DMS 273 (cell line): Measurements from ENCODE around the gene FNBP1.
"Not testable (repeated sequence)": the region's sequence is repeated elsewhere in the genome, so short reads cannot be mapped to it uniquely, and the experiment has no call there.

ENCODE experiments used
- DNase-seq: peaks from one replicate; lab custom pipeline; 2025; ENCODE audit not compliant: unreplicated experiment; lab: John Stamatoyannopoulos, UW

The FNBP1 gene

GRCh38 chr9:129995409-129996160, 47.4 kb downstream of the FNBP1 start:
- no peak for DNase-seq

- no peak for DNase-seq
Observed at GRCh38 chr9:129994882-129995281, 48.1 kb downstream of the FNBP1 start.

- DNase-seq: not testable (repeated sequence)
Observed at GRCh38 chr9:129991139-129991538, 51.9 kb downstream of the FNBP1 start.

- DNase-seq: no peak
Observed at GRCh38 chr9:129990269-129991010, 52.5 kb downstream of the FNBP1 start.

GRCh38 chr9:129989740-129990139, 53.2 kb downstream of the FNBP1 start:
- no peak for DNase-seq

GRCh38 chr9:129989362-129989708, 53.7 kb downstream of the FNBP1 start:
- DNase-seq: no peak

- DNase-seq: no peak
Observed at GRCh38 chr9:129988607-129989361, 54.2 kb downstream of the FNBP1 start.

- no peak for DNase-seq
Observed at GRCh38 chr9:129987941-129988340, 55.0 kb downstream of the FNBP1 start.

GRCh38 chr9:129987047-129987446, 55.9 kb downstream of the FNBP1 start:
- no peak for DNase-seq

- DNase-seq: not testable (repeated sequence)
Observed at GRCh38 chr9:129984589-129984988, 58.4 kb downstream of the FNBP1 start.

GRCh38 chr9:129983891-129984290, 59.1 kb downstream of the FNBP1 start:
- DNase-seq: no peak

- DNase-seq: no peak
Observed at GRCh38 chr9:129981180-129981907, 61.6 kb downstream of the FNBP1 start.

- not testable (repeated sequence) for DNase-seq
Observed at GRCh38 chr9:129980224-129980623, 62.8 kb downstream of the FNBP1 start.

- DNase-seq: no peak
Observed at GRCh38 chr9:129979071-129979745, 63.8 kb downstream of the FNBP1 start.

GRCh38 chr9:129972816-129973215, 70.2 kb downstream of the FNBP1 start:
- no peak for DNase-seq

- DNase-seq: no peak
Observed at GRCh38 chr9:129968690-129969485, 74.1 kb downstream of the FNBP1 start.

GRCh38 chr9:129964901-129965734, 77.9 kb downstream of the FNBP1 start:
- no peak for DNase-seq

GRCh38 chr9:129962889-129963703, 79.9 kb downstream of the FNBP1 start:
- DNase-seq: no peak
